Fibroblast of the aortic adventitia (primary cell): ENCODE measurements around the gene NOC3L. TPM values are rescaled to one million over a fixed set of nuclear protein-coding genes. Genes with fewer than 3 reads are reported as not detected.

Source experiments
- DNase-seq: peaks from one replicate; pipeline ENCODE4 v3.0.0-alpha.2; 2010; ENCODE audit warnings: low read depth
- H3K4me3 ChIP-seq: 2 replicates; pipeline ENCODE4 v1.5.1; 2011; ENCODE audit warnings: low read depth, mild to moderate bottlenecking, control low read depth, low read length, moderate library complexity
- CTCF ChIP-seq: IDR thresholded peaks from 2 replicates; pipeline ENCODE4 v1.5.1; 2011; ENCODE audit warnings: mild to moderate bottlenecking, low read length, control low read depth, inconsistent platforms; ENCODE audit not compliant: insufficient read depth
- total RNA-seq: library from RNA; depleted of rRNA; stranded (reverse); fragments of >200 nt; gene quantifications from 2 replicates; pipeline ENCODE4 v1.2.3, GENCODE V29; 2012; ENCODE audit warnings: low replicate concordance

NOC3L gene
- total RNA-seq, 1 donor = 36.4 TPM

DNA sequence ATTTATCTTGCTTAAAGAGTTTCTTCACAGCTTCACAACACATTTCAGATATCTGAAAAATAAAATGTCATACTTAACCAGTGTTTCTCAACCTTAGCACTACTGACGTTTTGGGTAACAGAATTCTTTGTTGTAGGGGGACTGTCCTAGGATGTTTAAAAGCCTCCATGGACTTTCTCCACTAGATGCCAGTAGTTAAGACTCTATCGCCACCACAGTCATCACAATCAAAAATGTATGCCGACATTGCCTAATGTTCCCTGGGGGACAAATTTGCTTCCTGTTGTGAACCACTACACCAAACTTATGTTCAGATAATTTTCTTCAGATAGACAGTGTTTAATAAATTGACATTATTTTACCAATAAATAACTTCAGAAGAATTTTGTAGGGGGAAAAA is 13.4 kb downstream of the NOC3L start:
- no peak for TF ChIP-seq CTCF
- H3K4me3 ChIP-seq = no peak overlapping the region
- DNase-seq = peak; percentile 26

GRCh38 chr10:94344522-94345122 is 18.1 kb downstream of the NOC3L start:
- no peak for TF ChIP-seq CTCF
- DNase-seq = no peak
- no peak overlapping the region for H3K4me3 ChIP-seq

GRCh38 chr10:94343151-94343550 is 19.6 kb downstream of the NOC3L start:
- no peak for DNase-seq
- no peak overlapping the region for H3K4me3 ChIP-seq
- no peak for TF ChIP-seq CTCF

DNA sequence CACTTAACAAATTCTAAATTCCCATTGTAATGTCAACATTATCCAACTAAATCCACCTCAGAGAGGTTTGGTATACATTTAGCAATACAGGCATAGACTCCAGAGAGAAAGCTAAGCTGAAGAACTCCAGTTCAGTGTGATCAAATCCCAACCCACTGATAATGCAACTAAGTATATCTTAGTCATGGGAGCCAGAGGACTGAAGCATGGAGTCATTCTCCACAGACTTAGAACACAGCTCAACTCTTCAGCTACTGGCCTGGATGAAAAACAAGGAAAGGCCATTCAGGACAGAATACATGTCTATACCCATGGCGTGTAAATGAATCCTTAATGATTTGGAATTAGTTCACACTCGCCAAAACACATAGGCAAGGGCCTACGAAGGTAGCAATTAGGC is 27.9 kb downstream of the NOC3L start:
- H3K4me3 ChIP-seq = no peak overlapping the region
- DNase-seq = no peak
- TF ChIP-seq CTCF = no peak

DNA sequence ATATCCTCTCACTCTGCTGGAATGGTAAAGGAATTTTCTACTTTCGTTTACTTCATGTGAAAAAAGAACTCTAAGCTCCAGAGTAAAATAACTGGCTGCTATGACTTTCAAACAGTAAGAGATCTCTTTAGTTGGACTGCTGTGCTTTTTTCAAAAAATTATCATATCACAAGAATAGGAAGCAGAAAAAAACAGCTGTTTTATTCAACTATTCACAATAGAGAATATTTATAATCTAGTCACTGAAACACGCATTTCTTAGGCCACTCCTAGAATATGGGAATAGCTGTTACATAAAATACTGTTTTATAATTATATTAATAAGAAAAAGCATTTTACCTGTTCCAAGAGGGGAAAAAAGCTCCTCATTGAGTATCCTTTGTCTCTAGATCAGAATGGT is 29.7 kb downstream of the NOC3L start:
- H3K4me3 ChIP-seq = no peak overlapping the region
- TF ChIP-seq CTCF = no peak
- DNase-seq = no peak

DNA sequence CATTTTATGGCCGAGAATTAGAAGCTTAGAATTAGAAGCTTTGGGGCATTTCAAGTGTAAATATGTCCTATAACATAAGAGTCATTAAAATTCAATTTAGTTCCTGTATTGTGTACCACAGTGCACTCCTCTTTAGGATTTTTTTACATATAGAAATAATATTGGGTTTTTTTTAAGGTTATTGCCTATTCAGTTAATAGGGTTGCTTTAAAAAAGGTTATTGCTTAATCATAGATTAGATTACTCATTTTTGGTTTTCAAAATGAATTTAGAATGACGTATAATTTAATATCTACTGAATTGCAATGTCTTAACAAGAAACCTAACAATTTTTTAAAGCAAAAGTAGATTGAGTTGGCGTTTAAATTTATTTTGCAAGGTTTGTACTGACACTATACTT is 34.1 kb downstream of the NOC3L start:
- TF ChIP-seq CTCF = no peak
- no peak for DNase-seq
- H3K4me3 ChIP-seq = no peak overlapping the region

- H3K4me3 ChIP-seq = no peak overlapping the region
- no peak for DNase-seq
- no peak for TF ChIP-seq CTCF
Measured at GRCh38 chr10:94327649-94328048, 35.1 kb downstream of the NOC3L start.
